Stimulated activated CD4-positive, alpha-beta T cell treated with anti-CD3 and anti-CD28 coated beads, TNF-alpha, amount 100 ng/mL, for 48 hours (primary cell): ENCODE results near the gene ARHGEF16.

Experiments used
- DNase-seq, 3 donors: peaks; one replicate each; pipeline ENCODE4 v3.0.0-alpha.2; 2020; ENCODE audit warnings: low read depth in 3 of 3

Gene ARHGEF16

DNA sequence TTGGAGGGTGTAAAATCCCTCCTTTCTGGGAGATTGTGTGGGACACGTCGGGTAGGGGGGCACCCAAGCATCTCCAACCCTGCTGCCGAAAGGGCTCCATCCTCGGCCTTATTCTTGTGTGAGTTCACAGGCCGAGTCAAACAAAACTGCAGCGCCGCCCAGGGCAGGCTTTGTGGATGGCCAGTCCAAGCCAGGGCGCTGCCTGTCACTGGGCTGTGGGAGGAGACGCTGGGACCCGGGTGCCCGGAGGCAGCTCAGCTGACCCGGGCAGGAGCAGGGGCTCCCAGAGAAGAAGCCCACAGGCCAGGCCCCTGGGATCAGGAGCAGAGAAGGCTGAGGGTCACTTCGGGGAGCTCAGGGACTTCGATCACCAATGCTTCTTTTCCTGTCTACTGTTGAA, 31.8 kb upstream of the ARHGEF16 start:
- no peak for DNase-seq

DNA sequence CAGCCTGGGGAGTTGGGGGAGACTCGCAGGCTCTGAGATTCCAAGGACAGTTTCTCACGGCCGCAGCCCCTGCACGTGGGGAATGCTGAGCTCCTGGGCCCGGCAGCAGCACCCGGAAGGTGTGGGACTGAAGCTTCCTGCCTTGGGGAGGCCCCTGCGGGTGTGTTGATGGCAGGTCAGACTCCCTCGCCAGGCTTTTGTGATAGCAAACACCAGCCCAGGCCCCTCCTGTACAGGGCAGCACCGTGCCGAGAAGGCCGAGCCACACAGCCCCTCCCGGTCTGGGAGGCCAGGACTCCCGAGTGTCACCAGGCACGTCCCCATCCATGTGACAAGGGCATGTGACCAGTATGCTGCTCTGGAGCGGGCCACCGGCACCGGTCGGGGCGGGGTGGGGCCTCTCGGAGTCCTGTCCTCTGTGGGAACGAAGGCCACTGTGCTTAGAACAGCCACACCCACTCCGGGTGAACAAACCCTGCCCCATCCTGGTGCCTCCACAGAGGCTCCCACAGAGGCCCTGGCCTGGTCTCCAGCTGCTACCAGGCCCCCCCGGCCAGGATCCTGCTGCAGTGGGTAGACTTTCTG, 31.1 kb upstream of the ARHGEF16 start:
- no peak for DNase-seq

DNA sequence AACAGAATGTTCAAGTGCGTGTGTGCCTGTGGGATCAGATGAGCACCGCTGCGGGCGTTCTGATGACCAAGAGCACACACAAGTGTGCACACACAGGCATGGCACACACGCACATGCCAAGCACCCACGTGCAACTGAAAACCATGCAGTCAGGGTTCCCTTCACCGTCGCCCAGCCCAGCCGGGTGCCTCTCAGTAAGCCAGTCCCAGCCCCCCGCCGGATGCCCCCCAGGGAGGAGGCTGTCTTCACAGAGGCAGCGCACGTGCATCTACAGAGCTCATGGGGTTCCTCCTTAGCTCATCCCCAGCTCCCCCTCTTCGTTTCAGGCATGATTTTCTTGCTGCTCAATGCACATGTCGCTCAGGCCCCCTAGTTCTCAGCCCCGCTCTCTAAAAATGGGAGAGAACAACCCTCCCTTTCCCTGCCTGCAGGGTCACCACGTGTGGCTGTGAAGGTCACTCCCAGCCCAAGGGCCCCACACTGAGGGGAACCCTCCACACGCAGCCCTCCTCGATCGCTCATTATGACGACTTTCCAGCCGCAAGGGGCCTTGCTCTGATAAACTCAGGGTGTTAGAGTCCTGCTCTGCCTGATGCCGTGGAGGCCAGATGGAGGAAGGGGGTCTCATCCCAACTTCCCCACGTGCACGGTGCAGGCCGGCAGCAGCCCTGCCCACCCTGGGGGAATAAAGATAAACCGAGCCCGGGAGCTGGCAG, 30.4 kb upstream of the ARHGEF16 start:
- no peak for DNase-seq

DNA sequence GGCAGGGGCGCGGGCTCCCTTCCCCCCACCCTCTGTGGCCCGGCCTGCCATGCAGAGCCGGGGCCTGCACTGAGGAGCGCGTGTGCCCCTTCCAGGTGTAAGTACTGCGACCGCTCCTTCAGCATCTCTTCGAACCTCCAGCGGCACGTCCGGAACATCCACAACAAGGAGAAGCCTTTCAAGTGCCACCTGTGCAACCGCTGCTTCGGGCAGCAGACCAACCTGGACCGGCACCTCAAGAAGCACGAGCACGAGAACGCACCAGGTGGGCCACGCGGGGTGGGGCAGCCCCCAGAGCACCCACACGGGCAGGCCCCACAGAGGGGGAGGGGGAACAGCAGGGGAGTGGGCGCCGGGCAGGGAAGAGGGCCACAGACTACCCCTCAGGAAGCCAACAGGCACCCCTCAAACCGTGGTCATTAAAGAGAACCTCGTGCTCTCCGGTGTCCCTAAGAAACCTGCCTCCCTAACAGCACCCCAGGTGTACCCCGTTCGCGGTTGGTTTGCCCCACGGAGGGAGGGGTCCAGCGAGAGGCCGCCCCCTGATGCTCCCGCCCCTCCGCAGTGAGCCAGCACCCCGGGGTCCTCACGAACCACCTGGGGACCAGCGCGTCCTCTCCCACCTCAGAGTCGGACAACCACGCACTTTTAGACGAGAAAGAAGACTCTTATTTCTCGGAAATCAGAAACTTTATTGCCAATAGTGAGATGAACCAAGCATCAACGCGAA, 28.8 kb upstream of the ARHGEF16 start:
- DNase-seq = no peak

DNA sequence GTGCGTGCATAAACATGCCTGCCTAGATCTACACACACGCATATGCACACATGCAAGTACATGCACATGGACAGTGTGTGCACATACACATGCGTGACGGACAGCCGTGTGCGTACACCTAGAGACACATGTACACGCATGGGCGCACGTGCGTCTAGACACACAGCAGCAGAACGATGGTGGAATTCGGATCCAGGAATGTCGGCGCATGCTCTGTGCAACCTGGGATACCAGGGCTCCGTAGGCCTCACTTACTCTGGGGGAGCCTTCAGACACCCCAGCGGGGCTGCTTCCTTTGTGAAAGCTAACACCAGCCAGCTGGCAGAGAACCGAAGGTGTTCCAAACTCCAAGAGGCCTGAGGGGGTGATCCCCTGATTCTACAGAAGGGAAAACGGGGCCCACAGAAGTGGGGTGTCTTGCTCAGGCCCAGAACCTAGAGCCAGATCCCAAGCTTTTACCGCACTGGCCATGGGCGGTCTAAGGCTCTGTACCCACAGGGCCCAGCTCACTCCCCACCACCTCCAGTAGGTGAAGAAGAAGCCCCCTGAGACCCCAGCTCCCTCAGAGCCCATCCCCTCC, 27.4 kb upstream of the ARHGEF16 start:
- DNase-seq = no peak

DNA sequence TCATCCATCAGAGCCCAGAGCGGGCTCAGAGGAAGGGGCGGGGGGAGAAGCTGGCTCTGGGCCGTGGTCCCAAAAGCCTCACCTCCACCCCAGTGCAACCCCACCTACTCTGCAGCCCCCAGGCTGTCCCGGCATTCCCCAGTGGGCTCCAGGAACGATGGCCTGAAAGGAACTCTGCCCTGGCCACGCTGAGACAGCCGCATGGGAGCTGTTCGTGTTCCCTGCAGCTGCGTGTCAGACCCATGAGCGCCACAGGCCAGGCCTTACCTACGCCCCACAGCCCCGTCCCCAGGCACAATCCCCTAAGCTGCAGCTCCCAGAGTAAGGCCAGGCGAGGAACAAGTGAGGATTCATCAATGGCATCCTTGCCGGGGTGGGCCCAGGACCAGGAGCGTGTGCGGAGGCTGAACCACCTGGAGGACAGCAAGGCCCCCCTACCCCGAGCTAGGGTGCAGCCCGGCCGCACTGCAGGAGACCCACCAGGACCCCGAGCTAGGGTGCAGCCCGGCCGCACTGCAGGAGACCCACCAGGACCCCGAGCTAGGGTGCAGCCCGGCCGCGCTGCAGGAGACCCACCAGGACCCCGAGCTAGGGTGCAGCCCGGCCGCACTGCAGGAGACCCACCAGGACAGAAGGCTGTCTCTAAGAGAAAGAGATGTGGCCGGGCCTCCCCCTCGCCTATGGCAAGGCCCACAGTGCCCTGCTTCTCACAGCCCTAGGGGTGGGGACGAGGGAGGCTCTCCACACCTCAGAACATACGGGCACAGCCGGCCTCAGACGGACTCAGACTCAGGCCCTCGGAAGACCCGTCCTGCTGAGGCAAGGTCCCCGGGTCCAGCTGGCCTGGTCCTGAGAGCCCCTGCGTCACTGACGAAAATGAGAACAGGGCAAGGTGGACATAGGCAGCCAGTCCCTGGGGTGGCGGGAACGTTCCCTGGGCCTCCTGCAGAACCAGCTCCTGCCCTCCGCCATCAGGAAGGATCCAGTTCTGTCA, 26.5 kb upstream of the ARHGEF16 start:
- DNase-seq = no peak

DNA sequence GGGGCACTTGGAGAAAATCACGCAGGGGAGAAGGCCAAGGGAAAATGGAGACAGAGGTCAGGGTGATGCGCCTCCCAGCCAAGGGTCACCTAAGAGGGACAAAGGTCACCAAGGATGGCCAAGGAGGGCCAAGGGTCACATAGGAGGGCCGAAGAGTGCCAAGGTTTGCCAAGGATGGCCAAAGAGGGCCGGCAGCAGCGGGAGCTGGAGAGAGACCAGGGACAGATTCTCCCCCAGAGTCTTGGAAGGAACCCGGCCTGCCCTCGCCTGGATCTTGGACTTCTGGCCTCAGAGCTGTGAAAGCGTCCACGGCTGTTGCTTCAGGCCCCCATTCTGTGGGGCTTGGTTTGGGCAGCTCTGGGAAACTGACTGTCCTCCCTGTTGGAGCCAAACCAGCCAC, 25.6 kb upstream of the ARHGEF16 start:
- no peak for DNase-seq

DNA sequence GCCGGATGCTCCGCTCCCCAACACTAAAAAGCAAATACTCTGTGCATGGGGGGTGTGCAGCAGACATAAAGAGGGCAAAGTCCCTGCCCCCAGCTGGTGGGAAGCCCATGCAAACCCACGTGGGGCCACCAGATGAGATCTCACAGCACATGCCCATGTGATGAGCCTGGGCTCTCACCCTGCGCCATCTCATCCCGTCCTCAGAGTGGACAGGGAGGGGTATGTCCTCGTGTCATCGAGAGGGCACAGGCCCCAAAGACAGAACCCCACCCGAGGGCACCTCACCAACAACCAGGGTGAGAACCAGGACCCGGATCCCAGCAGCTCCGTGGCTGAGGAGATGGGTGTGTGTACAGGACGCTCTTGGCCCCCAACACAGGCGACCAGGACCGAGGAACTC, 25.1 kb upstream of the ARHGEF16 start:
- no peak for DNase-seq

DNA sequence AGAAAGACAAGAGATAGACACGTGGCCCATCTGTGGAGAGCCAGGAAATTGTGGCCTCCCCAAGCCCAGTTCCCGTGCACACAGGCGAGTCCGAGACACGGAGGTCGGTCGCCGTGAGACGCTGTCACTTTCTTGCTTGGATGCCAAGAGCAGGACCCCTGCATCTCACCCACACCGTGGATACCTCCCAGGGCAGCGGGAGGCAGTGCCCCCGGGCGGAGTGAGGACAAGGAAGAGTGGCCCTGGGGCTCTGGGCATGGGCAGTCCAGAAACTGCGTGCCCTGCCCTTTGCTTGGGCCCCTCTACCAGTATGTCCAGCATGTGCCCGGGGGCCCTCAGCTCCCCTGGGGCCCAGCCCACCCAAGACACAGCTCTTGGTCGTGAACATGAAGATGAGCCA, 24.7 kb upstream of the ARHGEF16 start:
- DNase-seq = no peak

DNA sequence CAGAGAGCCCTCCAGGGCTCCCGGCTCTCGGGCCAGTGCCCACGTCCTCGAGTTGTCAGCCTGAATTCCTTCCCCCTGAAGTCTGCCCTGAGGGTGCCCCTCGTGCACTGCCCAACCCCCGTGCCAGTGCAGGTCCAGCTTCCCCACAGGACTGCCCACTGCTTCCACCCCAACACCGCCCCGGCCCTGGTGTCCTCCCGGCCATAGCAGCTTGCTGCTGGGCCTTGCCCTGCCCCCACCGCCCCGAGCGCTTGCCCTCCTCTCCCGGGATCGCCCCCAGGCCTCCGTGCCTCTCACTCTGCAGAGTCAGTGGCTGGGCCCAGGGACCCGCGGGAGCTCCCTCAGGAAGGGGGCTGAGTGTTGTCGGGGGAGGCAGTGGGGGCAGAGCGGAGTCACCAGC, 24.1 kb upstream of the ARHGEF16 start:
- no peak for DNase-seq

DNA sequence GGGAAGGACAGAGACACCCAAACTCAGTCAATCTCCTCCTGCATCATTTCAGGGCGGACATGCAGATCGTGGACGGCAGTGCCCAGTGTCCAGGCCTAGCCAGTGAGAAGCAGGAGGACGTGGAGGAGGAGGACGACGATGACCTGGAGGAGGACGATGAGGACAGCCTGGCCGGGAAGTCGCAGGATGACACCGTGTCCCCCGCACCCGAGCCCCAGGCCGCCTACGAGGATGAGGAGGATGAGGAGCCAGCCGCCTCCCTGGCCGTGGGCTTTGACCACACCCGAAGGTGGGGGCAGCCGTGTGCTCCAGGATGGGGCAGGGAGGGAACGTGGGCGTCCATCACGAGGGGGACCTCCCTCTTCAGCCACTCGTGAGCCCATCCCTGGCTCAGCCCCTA, 23.6 kb upstream of the ARHGEF16 start:
- no peak for DNase-seq

DNA sequence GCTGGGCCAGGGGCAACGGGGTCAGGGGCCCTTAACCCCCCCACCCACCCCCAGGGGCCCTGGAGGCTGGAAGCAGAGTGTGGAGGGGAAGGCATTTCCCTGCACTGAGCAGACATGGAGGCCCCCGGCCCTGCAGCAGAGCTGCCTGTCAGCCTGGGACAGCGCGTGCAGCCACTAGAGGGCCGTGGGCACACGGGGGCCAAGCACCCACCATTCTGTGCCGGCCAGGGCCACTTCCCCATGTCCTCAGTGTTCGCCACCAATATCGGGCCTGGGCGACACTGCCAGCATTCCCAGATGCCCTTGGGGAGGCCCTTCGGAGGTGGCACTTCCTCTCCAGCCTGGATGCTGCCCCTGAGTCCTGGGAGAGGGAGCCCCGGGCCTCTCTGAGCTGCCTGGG, 23.2 kb upstream of the ARHGEF16 start:
- DNase-seq = no peak

DNA sequence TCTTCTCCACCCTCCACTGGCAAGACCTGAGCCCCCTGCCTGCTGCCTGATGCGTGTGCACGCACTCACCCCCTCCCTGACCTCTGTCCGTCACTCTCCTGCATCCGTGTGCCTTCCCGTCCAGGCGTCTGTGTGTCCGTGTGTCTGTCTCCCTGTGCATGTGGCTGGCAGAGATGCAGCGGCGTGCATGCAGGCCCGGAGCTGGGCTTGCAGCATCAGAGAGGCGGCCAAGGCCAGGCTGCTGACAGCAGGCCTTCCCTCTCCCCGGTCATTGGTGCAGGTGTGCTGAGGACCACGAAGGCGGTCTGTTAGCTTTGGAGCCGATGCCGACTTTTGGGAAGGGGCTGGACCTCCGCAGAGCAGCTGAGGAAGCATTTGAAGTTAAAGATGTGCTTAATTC, 22.8 kb upstream of the ARHGEF16 start:
- DNase-seq = no peak

DNA sequence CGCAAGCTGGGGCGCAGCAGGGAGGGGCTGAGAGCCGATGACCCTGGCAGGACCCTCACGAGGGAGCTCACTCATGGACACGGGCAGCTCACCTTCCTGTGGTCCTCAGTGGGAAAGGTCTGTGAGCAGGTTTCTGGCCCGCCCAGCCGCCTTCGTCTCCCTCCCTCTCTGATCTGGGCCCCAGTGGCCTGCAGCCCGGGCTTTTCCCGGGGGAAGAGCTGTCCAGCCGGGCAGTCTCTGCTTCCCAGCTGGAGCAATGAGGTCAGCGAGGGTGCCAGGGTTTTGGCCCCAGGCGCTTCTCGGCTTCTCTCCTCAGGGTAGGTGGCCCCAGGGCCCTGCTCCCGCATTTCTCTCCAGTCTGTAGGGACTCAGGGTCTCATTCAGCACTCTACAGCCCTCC, 22.2 kb upstream of the ARHGEF16 start:
- DNase-seq = no peak

DNA sequence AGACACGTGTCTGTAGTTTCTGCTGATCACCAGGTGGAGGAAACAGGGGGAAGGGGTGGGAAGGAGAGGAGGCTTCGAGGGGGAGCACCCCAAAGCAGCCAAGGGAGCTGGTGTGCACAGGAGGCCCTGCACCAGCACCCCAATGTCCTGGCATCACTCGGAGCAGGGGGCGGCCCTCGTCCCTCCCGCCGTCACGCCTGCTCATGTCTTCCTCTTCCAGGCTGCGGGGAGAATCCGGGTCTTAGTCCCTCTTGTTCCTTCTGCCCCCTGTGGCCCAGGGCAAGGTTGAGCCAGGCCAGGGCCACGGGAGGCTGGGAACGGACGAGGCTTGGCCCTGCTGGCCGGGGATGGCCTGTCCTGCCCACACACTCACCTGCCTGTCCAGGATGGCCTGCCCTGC, 21.4 kb upstream of the ARHGEF16 start:
- no peak for DNase-seq

DNA sequence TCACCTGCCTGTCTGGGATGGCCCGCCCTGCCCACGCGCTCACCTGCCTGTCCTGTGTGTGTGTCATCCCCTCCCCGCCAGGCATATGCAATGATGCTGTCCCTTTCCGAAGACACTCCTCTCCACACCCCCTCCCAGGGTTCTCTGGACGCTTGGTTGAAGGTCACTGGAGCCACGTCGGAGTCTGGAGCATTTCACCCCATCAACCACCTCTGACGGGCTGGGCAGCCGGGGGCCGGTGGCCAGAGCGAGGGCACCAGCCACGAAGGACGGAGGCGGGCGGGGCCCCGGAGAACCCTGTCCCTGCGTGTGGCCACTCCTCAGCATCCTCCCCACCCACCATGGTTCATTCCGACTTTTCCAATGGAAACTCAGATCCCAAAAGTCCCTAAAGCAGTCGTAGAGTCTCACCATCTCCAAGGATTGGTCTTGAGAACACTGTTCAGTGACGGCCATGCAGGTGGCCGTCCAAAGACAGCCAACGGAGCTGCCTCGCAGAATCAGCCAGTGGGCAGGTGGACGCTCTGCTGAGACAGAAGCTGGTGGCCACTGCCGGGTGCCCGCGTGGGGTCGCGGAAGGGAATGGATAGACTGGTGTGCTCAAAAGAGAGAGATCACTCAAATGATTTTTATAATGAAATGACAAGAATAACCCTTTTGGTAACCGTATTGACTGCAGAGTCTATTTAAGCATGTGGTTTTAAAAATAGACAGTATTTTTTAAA, 20.7 kb upstream of the ARHGEF16 start:
- DNase-seq = no peak

DNA sequence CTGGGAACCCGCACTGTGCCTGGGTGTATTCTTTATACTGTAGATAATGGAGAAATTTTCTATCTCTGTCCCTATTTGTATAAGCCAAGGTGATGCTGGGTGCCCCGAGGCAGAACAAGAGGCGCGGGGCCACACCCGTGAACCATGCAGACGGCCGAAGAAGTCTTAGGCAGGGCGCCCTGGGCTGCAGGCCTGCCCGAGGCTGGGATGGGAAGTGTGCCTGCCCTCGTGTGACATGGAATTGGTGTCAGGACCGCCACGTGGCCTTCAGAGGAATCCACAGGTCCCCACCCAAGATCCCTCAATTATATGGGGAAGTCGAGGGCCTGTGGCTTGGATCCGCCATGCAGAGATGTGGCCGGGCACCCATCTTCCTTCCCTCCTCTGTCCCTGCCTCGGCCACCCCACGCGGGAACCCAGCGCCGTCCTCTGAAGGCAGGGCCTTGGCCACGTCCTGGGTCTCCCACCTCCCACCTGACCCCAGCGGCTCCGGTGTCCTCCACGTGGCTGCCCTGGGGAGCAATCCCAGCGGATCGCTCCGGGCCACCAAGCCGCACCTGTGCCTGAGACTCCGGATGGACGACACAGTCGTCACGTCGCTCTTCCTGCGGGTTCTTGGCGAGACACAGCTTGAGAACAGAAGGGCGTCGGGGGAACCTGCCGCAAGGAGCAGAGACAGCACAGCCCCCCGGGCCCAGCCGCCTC, 19.9 kb upstream of the ARHGEF16 start:
- DNase-seq = no peak

DNA sequence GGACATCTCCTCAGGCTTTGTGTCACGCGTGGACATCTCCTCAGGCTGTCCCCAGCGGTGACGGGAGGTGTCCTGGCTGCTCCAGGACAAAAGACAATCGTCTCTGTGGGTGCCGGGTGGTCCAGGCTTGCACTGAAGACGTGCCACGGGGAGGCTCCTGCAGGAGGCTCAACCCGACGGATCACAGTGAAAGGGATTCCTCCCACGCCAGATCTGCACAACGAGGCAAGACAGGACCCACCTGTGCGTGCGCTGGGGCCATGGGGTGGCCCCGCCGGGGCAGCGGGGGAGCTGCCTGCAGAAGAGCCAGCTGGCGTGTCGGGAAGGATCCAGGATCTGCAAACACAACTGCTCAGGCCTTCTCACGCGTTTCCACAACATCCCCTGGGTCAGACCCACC, 18.8 kb upstream of the ARHGEF16 start:
- DNase-seq = no peak

DNA sequence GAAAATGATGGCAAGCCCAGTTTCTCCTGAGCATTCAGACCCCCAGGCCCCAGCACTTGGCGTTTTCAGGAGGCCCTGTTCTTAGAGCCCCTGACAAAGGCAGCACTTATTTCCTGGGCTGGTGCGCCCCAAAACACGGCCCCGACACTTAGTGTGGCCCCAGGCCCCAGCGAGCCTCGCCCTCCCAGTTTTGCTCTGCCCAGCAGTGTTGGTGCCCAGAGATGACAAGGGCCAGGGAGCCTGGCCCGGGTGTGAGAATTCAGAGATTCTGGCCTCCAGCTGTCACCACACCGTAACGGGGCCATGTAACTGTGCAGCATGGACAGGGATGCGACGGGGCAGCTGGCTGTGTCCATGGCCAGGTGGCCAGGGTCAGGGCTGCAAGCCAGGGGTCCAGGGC, 18.0 kb upstream of the ARHGEF16 start:
- DNase-seq = no peak

DNA sequence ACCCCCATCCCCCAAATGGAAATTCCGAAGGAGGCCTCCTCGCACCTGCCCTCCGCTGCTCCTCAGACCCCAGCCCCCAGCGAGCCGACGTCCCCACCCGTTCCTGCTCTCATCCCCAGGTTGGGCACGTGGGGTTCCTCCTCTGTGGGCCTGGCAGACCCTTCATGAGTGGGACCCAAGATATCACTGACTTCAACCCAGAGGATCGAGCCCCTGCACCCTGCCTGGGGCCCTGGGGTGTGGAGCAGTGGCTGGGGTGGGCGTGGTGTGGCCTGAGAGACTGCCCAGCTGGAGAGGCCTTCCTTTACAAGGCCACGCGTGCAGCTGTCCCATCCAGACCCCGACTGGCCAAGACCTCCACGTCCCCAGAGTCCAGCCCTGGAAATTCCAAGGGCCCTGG, 17.6 kb upstream of the ARHGEF16 start:
- DNase-seq = no peak
